ENCODE measurements around the gene TIMM13.
"Not testable (repeated sequence)": the region's sequence is repeated elsewhere in the genome, so short reads cannot be mapped to it uniquely, and the experiment has no call there.

Gene TIMM13

DNA sequence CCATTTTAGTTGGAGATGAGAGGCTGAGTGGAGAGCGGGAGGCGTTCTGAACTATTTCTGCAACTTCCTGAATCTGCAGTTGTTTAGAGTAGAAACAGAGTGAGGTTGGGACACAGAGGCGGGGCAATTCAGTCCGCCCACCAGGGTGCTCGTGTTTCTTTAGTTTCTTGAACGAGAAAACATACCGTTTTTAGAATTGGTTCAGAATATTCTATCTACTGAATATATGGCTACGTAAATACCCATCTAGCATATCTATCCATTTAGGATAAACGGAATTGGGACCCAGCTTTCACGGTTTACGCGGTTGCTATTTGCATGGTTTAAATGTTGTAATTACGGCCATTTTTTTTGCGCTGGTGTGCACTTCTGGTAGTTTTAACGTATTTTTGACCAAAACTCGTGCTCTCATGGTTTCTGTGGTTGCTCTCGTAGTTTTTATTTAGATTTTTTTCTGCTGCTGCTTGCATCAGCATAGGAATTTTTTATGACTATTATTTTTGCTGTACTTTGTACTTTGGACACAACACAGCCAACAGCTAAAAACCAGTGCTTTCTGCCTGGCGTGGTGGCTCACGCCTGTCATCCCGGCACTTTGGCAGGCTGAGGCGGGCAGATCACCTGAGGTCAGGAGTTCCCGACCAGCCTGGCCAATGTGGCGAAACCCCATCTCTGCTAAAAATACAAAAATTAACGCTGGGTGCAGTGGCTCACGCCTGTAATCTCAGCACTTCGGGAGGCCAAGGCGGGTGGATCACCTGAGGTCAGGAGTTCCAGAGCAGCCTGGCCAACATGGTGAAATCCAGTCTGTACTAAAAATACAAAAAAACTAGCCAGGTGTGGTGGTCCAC lies 32.7 kb downstream of the TIMM13 start:
- H3K4me3 ChIP-seq (ENCODE audit: low read length), result peak overlapping the region; percentile 53; the same call in 1 of the 2 replicates
- no peak for TF ChIP-seq ZNF274 (IDR thresholded peaks at IDR 0.05; ENCODE audit: low read depth, low read length)

DNA sequence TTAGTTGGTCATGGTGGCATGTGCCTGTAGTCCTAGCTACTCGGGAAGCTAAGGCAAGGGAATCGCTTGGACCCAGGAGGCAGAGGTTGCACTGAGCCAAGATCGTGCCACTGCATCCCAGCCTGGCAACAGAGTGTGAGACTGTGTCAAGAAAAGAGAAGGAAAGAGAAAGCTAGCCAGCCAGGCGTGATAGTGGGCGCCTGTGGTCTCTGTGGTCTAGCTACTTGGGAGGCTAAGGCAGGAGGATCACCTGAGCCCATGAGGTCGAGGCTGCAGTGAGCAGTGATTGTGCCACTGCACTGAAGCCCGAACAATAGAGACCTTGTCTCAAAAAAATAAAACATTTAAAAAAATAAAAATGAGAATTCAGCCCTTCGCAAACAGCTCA lies 33.3 kb downstream of the TIMM13 start:
- no peak for TF ChIP-seq ZNF274 (IDR thresholded peaks at IDR 0.05; ENCODE audit: low read depth, low read length)
- H3K4me3 ChIP-seq (ENCODE audit: low read length), result peak overlapping the region; percentile 53; the same call in 1 of the 2 replicates

DNA sequence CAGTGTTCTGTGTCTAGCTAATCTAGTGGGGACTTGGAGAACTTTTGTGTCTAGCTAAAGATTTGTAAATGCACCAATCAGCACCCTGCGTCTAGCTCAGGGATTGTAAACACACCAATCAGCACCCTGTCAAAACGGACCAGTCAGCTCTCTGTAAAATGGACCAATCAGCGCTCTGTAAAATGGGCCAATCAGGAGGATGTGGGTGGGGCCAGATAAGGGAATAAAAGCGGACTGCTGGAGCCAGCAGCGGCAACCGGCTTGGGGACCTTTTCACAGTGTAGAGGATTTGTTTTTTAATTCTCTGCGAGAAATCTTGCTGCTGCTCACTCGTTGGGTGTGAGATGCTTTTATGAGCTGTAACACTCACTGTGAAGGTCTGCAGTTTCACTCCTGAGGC lies 34.5 kb downstream of the TIMM13 start:
- H3K4me3 ChIP-seq (ENCODE audit: low read length), result not testable (repeated sequence)

DNA sequence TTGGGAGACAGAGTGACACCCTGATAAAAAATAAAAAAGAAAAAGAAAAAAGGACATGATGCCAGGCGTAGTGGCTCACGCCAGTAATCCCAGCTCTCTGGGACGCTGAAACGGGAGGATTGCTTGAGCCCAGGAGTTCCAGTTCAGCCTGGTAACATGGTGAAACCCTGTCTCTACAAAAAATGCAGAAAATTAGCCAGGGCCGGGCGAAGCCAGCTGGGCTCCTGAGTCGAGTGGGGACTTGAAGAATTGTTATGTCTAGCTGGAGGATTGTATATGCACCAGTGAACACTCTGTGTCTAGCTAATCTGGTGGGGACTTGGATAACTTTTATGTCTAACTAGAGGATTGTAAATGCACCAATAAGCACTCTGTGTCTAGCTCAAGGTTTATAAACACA lies 35.0 kb downstream of the TIMM13 start:
- no peak for TF ChIP-seq ZNF274 (IDR thresholded peaks at IDR 0.05; ENCODE audit: low read depth, low read length)
- H3K4me3 ChIP-seq (ENCODE audit: low read length), result no peak overlapping the region

DNA sequence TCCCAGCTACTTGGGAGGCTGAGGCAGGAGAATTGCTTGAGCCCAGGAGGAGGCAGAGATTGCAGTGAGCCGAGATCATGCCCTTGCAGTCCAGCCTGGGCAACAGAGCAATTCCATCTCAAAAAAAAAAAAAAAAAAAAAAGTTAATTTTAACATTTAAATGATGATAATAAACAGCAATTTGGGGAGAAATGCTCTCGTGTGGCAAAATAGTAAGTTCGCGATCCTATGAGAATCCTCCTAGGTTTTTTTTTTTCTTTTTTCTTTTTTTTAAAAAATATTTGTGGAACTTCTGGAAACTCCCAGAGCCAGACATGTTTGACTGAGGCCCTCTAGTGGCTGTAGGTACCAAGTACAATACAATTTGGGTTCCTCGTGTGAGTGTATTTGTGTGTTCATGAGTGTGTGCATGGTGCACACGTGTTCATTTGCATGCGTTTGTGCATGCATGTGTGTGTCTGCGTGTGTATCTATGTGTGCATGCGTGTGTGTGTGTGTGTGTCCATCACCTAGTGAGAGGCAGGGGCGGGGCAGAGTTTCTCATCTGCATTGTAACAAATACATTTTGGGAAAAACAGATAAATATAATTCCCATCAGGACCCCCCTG lies 36.2 kb downstream of the TIMM13 start:
- TF ChIP-seq ZNF274 (IDR thresholded peaks at IDR 0.05; ENCODE audit: low read depth, low read length), result no peak

DNA sequence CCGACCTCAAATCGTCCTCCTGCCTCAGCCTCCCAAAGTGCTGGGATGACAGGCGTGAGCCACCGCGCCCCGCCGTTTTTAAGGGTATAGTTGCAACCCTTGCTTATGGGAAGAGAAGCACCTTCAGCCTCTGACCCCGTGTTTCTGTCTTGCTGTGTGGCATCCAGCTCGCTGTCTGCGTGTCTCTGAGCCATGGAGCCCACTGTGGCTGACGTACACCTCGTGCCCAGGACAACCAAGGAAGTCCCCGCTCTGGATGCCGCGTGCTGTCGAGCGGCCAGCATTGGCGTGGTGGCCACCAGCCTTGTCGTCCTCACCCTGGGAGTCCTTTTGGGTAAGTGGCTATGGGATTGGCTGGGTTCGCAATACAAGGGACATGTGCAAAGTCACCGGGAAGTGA lies 37.8 kb downstream of the TIMM13 start:
- no peak overlapping the region for H3K4me3 ChIP-seq (ENCODE audit: low read length)
- TF ChIP-seq ZNF274 (IDR thresholded peaks at IDR 0.05; ENCODE audit: low read depth, low read length), result no peak

More for the DNA sequence above, 36.2 kb downstream of the TIMM13 start:
- no peak overlapping the region for H3K4me3 ChIP-seq (ENCODE audit: low read length)

DNA sequence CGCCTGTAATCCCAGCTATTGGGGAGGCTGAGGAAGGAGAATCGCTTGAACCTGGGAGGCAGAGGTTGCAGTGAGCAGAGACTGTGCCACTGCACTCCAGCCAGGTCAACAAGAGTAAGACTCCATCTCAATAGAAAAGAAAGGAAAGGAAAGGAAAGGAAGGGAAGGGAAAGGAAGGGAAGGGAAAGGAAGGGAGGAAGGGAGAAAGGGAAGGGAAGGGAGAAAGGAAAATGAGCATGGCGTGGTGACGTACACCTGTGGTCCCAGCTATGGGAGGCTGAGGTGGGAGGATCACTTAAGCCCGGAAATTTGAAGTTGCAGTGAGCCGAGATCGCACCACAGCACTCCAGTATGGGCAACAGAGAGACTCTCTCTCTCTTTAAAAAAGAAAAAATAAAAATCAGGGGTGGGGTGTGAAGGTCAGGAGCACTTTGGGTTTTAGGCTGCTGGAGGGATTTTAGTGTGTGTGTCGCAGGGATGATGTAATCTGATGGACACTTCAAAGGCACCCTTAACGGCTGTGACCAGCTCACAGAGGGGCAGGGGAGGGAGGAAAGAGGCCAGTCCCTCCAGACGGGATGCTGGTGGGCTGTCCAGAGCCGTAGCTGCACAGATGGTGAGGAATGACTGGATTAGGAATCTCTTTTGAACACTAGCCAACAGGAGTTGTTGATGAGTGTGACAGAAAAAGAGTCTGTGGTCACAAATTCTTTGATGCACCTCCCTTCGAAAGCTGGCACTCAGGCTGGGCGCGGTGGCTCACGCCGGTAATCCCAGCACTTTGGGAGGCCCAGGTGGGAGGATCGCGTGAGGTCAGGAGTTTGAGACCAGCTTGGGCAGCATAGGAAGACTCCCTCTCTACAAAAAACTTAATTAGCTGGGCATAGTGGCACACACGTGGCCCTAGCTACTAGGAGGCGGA lies 39.8 kb downstream of the TIMM13 start:
- TF ChIP-seq ZNF274 (IDR thresholded peaks at IDR 0.05; ENCODE audit: low read depth, low read length), result no peak
- no peak overlapping the region for H3K4me3 ChIP-seq (ENCODE audit: low read length)

DNA sequence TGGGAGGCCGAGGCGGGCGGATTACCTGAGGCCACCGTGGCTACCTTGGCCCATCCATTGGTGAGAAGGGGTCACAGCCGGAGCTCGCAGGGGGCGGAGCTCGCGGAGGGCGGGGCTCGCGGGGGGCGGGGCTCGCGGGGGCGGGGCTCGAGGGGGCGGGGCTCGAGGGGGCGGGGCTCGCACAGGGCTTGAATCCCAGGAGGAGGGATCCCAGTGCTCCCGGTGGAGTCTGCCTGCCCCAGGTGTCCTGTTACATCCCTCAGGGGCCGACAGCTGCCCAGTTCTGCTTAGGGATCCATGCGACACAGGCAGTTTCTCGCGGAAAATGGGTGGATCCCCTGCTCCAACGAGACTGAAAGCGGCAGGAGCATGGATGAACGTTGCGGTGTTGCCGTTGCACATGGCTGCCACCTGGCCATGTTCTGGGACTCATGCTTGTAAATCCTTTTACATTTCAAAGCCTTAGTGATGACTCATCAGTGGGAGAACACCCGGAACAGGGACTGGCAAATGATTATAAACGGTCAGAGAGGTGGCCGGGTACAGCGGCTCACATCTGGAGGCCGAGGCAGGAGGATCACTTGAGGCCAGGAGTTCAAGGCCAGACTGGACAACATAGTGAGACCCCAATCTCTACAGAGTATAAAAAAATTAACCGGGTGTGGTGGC lies 42.2 kb downstream of the TIMM13 start:
- no peak overlapping the region for H3K4me3 ChIP-seq (ENCODE audit: low read length)
- no peak for TF ChIP-seq ZNF274 (IDR thresholded peaks at IDR 0.05; ENCODE audit: low read depth, low read length)

DNA sequence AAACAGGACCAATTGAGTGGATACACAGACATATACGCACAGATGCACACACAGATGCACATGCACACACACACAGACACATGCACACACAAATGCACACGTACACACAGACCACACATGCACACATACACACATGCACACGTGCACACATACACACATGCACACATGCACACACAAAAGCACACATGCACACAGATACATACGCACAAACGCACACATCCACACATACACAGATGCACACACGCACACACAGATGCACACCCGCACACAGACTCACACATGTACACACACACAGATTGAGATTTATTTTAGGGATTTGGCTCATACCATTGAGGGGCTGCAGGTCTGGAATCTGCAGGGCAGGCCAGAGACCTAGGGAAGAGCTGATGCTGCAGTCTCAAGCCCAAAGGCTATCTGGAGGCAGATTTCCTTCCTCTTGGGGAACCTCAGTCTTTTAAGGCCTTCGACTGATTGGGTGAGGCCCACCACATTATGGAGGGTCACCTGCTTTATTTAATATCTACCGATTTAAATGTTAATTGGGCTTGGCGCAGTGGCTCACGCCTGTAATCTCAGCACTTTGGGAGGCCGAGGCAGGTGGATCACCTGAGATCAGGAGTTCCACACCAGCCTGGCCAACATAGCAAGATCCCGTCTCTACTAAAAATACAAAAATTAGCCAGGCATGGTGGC lies 44.7 kb downstream of the TIMM13 start:
- H3K4me3 ChIP-seq (ENCODE audit: low read length), result no peak overlapping the region
- TF ChIP-seq ZNF274 (IDR thresholded peaks at IDR 0.05; ENCODE audit: low read depth, low read length), result no peak

DNA sequence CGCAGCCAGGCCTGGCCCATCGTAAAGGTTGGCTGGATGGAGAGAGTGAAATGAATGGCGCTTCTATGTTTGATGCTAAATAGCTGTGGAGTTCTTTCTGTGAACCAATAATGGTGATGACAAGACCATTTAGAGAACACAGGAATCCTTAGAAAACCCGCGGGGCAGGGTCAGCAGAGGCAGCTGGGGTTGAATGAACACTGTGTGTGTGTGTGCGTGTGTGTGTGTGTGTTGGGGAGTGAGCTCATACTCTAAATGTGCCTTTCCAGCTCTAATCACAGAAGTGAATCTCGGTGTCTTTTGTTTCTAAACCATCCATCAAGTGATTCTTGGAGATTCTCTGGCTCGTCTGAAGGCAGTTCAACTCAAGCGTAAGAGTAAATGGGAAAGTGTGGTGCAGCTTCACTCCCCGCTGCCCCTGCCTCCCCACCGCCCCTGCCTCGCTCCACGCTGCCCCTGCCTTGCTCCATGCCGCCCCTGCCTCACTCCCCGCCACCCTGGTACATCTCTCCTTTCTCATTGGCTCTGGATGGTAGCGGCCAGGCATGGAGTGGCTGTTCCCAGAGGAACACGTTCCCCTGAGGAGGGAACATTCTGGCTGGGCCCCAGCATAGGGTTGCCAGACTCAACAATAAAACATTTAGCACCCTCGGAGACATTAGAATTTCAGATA lies 46.1 kb downstream of the TIMM13 start:
- no peak overlapping the region for H3K4me3 ChIP-seq (ENCODE audit: low read length)
- no peak for TF ChIP-seq ZNF274 (IDR thresholded peaks at IDR 0.05; ENCODE audit: low read depth, low read length)

DNA sequence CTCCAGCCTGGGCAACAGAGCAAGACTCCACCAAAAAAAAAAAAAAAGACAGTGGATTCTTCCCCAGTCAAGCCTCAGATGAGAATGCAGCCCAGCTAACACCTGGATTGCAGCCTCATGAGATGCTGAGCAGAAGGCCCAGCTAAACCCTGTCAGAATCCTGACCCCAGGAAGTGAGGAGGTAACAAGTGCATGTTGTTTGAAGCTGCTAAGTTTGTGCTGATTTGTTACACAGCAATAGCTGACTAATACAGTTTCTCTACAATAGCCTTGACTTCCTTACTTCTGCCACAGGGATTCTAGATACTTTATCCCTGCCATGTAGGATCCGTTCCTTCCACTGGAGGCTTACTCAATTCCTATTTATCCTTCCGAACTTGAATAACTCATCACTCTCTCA lies 46.8 kb downstream of the TIMM13 start:
- H3K4me3 ChIP-seq (ENCODE audit: low read length), result no peak overlapping the region
- TF ChIP-seq ZNF274 (IDR thresholded peaks at IDR 0.05; ENCODE audit: low read depth, low read length), result no peak

DNA sequence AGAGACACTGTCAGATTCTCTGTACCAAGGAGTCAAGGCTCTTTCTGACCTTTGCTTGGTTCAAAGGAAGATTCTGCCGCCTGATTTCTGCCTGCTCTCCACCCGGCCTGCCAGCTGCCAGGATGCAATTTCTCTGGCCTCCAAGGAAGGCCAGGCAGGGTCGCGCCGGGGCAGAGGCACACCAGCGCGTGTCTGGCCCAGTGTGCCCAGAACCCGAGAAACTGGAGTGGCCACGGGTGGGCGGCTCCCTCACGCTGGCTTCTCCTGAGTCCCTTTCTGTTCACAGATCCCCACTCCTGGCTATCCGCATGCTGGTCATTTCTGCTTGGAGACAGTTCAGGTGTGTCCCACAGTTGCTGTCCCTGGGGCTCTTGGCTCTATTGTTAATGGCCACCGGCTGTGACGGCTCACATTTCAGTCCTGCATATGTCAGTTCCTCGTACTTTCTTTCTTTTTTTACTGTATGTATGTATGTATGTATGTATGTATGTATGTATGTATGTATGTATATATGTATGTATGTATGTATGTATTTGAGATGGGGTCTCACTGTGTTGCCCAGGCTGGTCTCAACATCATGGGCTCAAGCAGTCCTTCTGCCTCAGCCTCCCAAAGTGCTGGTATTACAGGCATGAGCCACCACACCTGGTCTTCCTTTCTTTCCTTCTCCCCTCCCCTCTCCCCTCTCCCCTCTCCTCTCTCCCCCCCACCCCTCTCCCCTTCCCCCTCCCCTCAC lies 50.4 kb downstream of the TIMM13 start:
- TF ChIP-seq ZNF274 (IDR thresholded peaks at IDR 0.05; ENCODE audit: low read depth, low read length), result no peak
- H3K4me3 ChIP-seq (ENCODE audit: low read length), result no peak overlapping the region
